Activated CD8-positive, alpha-beta T cell treated with anti-CD3 and anti-CD28 coated beads for 36 hours (primary cell): ENCODE measurements around the gene PRAMEF1. TPM values are rescaled to one million over a fixed set of nuclear protein-coding genes. Genes with fewer than 3 reads are reported as not detected.

Source experiments
- ATAC-seq: fragments of 200-7000 bp; cut with Tn5 transposase; one replicate; pipeline ENCODE4 v1.10.0; 2021; ENCODE audit warnings: mild to moderate bottlenecking, moderate library complexity
- CTCF ChIA-PET: fragments of 350-600 bp; sonication (Branson Sonifier 250); formaldehyde crosslinking; loops from one replicate; lab custom pipeline; 2021; ENCODE audit warnings: antibody characterized with exemption; lab: Charles Lee
- POLR2A ChIA-PET: fragments of 350-600 bp; sonication (Branson Sonifier 250); formaldehyde crosslinking; loops from one replicate; lab custom pipeline; 2021; ENCODE audit warnings: antibody characterized with exemption; lab: Charles Lee
- DNase-seq: peaks from one replicate; pipeline ENCODE4 v3.0.0-alpha.2; 2020
- H3K27ac Mint-ChIP-seq: one replicate; pipeline ENCODE4 v1.8.0; 2021; ENCODE audit warnings: mild to moderate bottlenecking, mixed read lengths
- H3K27me3 Mint-ChIP-seq: one replicate; pipeline ENCODE4 v1.8.0; 2021; ENCODE audit warnings: mixed read lengths
- H3K36me3 Mint-ChIP-seq: one replicate; pipeline ENCODE4 v1.8.0; 2021; ENCODE audit warnings: low read depth, mixed read lengths
- H3K4me1 Mint-ChIP-seq: one replicate; pipeline ENCODE4 v1.8.0; 2021; ENCODE audit warnings: low read depth, mixed read lengths
- H3K4me3 Mint-ChIP-seq: one replicate; pipeline ENCODE4 v1.8.0; 2021; ENCODE audit warnings: mild to moderate bottlenecking, moderate library complexity, mixed read lengths
- H3K9me3 Mint-ChIP-seq: one replicate; pipeline ENCODE4 v1.8.0; 2021; ENCODE audit warnings: mixed read lengths
- intact Hi-C: fragments of 100-400 bp; cut with micrococcal nuclease; formaldehyde crosslinking; loops from one replicate; pipeline ENCODE4 v1.10.0; 2022
- total RNA-seq, 2 experiments: library from RNA; stranded (reverse); gene quantifications; one replicate each; pipeline ENCODE4 v1.2.3, GENCODE V29; 2021
- TF ChIP-seq, protein P1 (sequence below): fragments of 200-600 bp; IDR thresholded peaks from one replicate; pipeline ENCODE4 v1.8.0; 2022; ENCODE audit warnings: antibody characterized with exemption, mild to moderate bottlenecking

The PRAMEF1 gene
- total RNA-seq, 2 experiments from 2014 or later, result not detected

DNA sequence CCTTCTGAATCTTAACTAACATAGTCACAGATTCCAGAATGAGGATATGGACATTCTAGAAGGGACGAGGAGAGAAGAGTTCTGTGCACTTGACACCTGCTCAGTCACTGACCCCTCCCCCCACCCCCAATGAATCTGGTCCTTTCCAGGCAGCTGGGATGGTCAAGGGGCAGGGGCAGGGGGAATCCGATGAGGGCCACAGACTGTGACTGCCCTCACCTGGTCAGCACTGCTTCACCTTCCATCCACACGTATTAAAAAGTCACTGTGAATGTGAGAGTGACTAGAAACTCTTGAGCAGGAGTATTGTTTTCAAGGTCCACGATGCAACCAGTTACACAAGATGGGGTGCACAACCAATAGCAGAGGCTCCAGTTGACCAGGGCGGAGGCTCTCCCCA lies 27.2 kb upstream of the PRAMEF1 start:
- Mint-ChIP-seq H3K4me1 (no peaks in the 10 kb centered on the region), H3K27me3 (peaks cover 13% of the 10 kb centered on the region), H3K36me3 (no peaks in the 10 kb centered on the region), H3K27ac (no peak overlapping the region), H3K9me3 (no peaks in the 10 kb centered on the region), H3K4me3 (no peak overlapping the region)
- TF ChIP-seq, protein P1, sequence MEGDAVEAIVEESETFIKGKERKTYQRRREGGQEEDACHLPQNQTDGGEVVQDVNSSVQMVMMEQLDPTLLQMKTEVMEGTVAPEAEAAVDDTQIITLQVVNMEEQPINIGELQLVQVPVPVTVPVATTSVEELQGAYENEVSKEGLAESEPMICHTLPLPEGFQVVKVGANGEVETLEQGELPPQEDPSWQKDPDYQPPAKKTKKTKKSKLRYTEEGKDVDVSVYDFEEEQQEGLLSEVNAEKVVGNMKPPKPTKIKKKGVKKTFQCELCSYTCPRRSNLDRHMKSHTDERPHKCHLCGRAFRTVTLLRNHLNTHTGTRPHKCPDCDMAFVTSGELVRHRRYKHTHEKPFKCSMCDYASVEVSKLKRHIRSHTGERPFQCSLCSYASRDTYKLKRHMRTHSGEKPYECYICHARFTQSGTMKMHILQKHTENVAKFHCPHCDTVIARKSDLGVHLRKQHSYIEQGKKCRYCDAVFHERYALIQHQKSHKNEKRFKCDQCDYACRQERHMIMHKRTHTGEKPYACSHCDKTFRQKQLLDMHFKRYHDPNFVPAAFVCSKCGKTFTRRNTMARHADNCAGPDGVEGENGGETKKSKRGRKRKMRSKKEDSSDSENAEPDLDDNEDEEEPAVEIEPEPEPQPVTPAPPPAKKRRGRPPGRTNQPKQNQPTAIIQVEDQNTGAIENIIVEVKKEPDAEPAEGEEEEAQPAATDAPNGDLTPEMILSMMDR, result no peak
- ChIA-PET CTCF (no interaction called here), POLR2A (interaction anchor here (0.5 kb wide), 1 partner anchor 15 kb away, joined by 4 read pairs; no protein-coding TSS in a partner anchor)
- intact Hi-C loops, result no loop called here
- DNase-seq (no peak), ATAC-seq (no peak)

DNA sequence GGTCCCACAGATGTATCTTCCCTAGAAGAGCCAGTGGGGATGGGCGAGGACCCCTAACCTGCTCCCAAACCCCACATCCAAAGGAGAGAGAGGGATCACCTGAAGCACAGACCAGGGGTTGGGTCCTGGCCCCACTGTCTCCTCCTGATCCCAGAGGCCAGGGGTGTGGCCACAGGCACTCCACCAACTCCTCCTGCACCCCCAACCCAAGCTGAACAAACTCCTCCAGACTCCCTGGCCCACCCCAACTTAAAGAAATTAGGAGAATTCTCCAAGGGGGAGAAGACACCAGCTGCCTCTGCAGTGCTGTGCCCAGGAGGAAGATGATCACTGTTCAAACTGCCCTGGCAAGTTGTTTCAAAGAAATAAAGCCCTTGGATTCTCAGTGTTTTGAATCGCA lies 22.2 kb upstream of the PRAMEF1 start:
- no peak for ATAC-seq
- Mint-ChIP-seq H3K4me3 (no peak overlapping the region), H3K27ac (no peak overlapping the region), H3K4me1 (no peaks in the 10 kb centered on the region), H3K9me3 (no peaks in the 10 kb centered on the region), H3K36me3 (no peaks in the 10 kb centered on the region), H3K27me3 (peaks cover 20% of the 10 kb centered on the region)
- TF ChIP-seq, protein P1, result no peak
- intact Hi-C loops, result no loop called here
- ChIA-PET POLR2A (no interaction called here), CTCF (no interaction called here)
- no peak for DNase-seq

DNA sequence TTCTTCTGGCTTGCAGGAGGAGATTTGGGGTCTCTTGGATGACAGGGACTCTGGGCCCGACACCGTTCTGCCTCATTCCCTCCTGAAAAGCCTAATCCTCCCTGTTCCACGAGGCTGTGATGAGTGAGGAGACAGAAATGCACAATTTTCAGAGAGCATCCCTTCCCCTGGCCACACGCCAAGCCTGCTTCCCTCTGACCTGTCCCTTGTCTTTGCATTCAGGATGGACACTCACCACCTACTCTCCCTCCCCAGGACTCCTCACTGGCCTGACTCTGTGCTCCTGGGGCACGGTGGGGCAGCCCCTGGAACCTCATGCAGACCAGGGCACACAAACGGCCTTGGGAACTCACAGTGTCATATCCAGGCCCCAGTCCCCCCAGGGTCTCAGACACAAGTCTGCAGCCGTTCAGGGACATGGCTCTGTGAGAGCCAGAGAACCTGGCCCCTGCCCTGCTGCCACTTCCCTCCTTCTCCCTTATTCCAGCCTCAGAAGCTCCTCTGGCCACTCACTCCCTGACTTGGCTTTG lies 21.2 kb upstream of the PRAMEF1 start:
- intact Hi-C loops, result no loop called here
- peaks cover 20% of the 10 kb centered on the region for H3K27me3 Mint-ChIP-seq
- H3K4me1 Mint-ChIP-seq, result no peaks in the 10 kb centered on the region
- no peaks in the 10 kb centered on the region for H3K36me3 Mint-ChIP-seq
- POLR2A ChIA-PET, result no interaction called here
- CTCF ChIA-PET, result no interaction called here
- H3K27ac Mint-ChIP-seq, result no peak overlapping the region
- H3K4me3 Mint-ChIP-seq, result no peak overlapping the region
- ATAC-seq (no peak), DNase-seq (no peak)
- TF ChIP-seq, protein P1, result no peak
- no peaks in the 10 kb centered on the region for H3K9me3 Mint-ChIP-seq

DNA sequence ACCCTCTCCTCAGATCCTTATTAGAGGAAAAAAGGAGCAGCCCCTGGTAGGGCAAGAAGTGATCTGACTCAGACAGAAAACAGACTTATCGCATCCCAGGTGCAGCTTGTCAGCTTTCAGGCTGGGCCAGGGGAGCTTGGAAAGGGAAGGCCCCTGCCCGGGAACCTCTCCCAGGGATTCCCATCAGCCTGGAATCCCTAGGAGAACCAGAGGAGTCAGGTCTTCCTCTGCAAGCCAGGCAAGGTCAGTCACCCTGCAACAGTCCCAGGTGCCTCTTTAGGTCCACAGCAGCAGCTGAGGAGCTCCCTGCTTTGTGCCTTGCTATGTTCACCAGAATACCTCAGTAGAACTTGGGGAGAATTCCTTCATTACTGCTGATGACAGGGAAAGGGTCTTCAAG lies 20.6 kb upstream of the PRAMEF1 start:
- intact Hi-C loops, result no loop called here
- H3K36me3 Mint-ChIP-seq, result no peaks in the 10 kb centered on the region
- CTCF ChIA-PET, result no interaction called here
- no peak for DNase-seq
- H3K4me3 Mint-ChIP-seq, result no peak overlapping the region
- TF ChIP-seq, protein P1, result no peak
- no peaks in the 10 kb centered on the region for H3K4me1 Mint-ChIP-seq
- no peak for ATAC-seq
- no peaks in the 10 kb centered on the region for H3K9me3 Mint-ChIP-seq
- POLR2A ChIA-PET, result no interaction called here
- no peak overlapping the region for H3K27ac Mint-ChIP-seq
- peaks cover 20% of the 10 kb centered on the region for H3K27me3 Mint-ChIP-seq

DNA sequence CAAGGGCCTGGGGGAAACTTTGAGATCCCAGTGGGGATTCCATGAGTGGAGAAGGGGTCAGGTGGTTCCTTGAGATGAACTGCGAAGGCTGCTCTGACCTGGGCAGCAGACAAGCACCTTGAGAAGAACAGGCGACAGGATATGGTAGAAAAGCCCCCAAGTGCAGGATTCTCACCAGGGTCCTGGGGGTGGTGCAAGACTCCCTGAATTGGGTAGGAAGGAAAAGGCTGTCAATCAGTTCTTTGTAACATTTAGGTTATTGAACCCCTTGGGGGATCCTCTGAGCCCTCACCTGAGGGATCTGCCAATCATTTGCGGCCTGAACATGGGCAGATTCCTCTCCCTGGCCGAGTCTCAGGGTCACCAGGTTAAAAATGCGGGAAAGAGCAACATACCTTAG lies 20.0 kb upstream of the PRAMEF1 start:
- intact Hi-C loops, result no loop called here
- Mint-ChIP-seq H3K27ac (no peak overlapping the region), H3K9me3 (no peaks in the 10 kb centered on the region), H3K4me1 (no peaks in the 10 kb centered on the region), H3K36me3 (no peaks in the 10 kb centered on the region), H3K27me3 (peaks cover 20% of the 10 kb centered on the region), H3K4me3 (no peak overlapping the region)
- POLR2A ChIA-PET, result no interaction called here
- TF ChIP-seq, protein P1, result no peak
- DNase-seq (no peak), ATAC-seq (no peak)
- CTCF ChIA-PET, result no interaction called here
